Lower lobe of right lung (tissue), 2 donors: ENCODE measurements around the gene ASIC1. TPM values are rescaled to one million over a fixed set of nuclear protein-coding genes. Genes with fewer than 3 reads are reported as not detected.

Experiments
- ATAC-seq, 2 donors: fragments of 200-7000 bp; cut with Tn5 transposase; one replicate each; pipeline ENCODE4 v1.9.1; 2020 to 2022; ENCODE audit warnings: mild to moderate bottlenecking in 2 of 2, moderate library complexity in 2 of 2
- DNase-seq: peaks from one replicate; pipeline ENCODE4 v3.0.0-alpha.2; 2020
- H3K27ac ChIP-seq: fragments of 200-600 bp; one replicate; pipeline ENCODE4 v1.8.0; 2022
- H3K27me3 ChIP-seq: fragments of 200-600 bp; one replicate; pipeline ENCODE4 v1.8.0; 2022; ENCODE audit warnings: low read depth
- H3K36me3 ChIP-seq: fragments of 200-600 bp; one replicate; pipeline ENCODE4 v1.8.0; 2022; ENCODE audit warnings: mild to moderate bottlenecking
- H3K4me1 ChIP-seq: fragments of 200-600 bp; one replicate; pipeline ENCODE4 v1.8.0; 2022
- H3K4me3 ChIP-seq: fragments of 200-600 bp; one replicate; pipeline ENCODE4 v1.8.0; 2022; ENCODE audit warnings: mild to moderate bottlenecking
- H3K9me3 ChIP-seq: fragments of 200-600 bp; one replicate; pipeline ENCODE4 v1.8.0; 2022
- intact Hi-C: fragments of 100-400 bp; cut with DNase I; formaldehyde crosslinking; loops from one replicate; pipeline ENCODE4 v1.11.0; 2022
- total RNA-seq: library from RNA; stranded (reverse); fragmentation: NEBNext Ultra II Directional; extraction: Animal tissue kit (Norgen Biotek cat#: 25700); gene quantifications from one replicate; pipeline ENCODE4 v1.2.1, GENCODE V29; 2021
- TF ChIP-seq, protein P1 (sequence below): fragments of 200-600 bp; IDR thresholded peaks from one replicate; pipeline ENCODE4 v1.8.0; 2022; ENCODE audit warnings: antibody characterized with exemption, mild to moderate bottlenecking
- donor health status: DM: no; HTN: yes; CAD: no; lungs with severe emphysema.

The ASIC1 gene
- total RNA-seq, 1 donor from 2014 or later, result 1.6 TPM

GRCh38 chr12:50062728-50063460 is 5.5 kb downstream of the ASIC1 start:
- no peak for ATAC-seq
- H3K4me3 ChIP-seq, result no peak overlapping the region
- DNase-seq, result peak; percentile 38
- peaks cover 10% of the 10 kb centered on the region for H3K27me3 ChIP-seq
- H3K36me3 ChIP-seq, result no peaks in the 10 kb centered on the region
- H3K4me1 ChIP-seq, result no peaks in the 10 kb centered on the region
- TF ChIP-seq, protein P1, sequence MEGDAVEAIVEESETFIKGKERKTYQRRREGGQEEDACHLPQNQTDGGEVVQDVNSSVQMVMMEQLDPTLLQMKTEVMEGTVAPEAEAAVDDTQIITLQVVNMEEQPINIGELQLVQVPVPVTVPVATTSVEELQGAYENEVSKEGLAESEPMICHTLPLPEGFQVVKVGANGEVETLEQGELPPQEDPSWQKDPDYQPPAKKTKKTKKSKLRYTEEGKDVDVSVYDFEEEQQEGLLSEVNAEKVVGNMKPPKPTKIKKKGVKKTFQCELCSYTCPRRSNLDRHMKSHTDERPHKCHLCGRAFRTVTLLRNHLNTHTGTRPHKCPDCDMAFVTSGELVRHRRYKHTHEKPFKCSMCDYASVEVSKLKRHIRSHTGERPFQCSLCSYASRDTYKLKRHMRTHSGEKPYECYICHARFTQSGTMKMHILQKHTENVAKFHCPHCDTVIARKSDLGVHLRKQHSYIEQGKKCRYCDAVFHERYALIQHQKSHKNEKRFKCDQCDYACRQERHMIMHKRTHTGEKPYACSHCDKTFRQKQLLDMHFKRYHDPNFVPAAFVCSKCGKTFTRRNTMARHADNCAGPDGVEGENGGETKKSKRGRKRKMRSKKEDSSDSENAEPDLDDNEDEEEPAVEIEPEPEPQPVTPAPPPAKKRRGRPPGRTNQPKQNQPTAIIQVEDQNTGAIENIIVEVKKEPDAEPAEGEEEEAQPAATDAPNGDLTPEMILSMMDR, result no peak
- H3K27ac ChIP-seq, result no peak overlapping the region
- intact Hi-C loops, result no loop called here
- H3K9me3 ChIP-seq, result no peaks in the 10 kb centered on the region

DNA sequence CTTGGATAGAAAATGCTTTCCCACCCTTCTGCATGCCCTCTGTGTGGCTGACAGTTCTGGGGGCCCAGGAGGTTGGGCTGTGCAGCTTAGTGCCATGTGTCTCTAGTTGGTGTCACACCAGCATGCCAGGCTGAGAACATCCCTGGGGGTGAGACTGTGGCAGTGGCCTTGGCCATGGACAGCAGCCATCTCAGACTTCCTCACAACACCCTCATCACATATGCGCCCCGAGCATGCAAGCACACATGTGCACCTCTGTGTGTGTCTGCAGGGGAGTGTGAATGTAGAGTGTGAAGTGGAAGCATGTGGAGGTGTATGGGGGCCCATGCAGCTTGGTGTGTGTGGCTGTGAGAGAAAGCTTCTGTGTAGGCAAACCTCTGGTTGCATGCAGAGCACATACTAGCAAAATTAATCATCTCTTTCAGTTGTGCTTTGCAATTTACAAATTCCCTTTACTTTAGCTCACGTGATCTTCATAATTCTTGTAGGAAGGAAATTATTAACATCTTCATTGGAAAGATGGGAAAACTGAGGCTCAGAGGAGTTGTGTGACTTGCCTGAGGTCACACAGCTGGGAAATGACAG is 8.4 kb downstream of the ASIC1 start:
- Histone ChIP-seq H3K4me3 (no peak overlapping the region), H3K27ac (no peak overlapping the region), H3K9me3 (no peaks in the 10 kb centered on the region), H3K27me3 (peaks cover 3% of the 10 kb centered on the region), H3K36me3 (no peaks in the 10 kb centered on the region), H3K4me1 (peaks cover 4% of the 10 kb centered on the region)
- DNase-seq (no peak), ATAC-seq (no peak)
- intact Hi-C loops, result no loop called here
- TF ChIP-seq, protein P1, result no peak

DNA sequence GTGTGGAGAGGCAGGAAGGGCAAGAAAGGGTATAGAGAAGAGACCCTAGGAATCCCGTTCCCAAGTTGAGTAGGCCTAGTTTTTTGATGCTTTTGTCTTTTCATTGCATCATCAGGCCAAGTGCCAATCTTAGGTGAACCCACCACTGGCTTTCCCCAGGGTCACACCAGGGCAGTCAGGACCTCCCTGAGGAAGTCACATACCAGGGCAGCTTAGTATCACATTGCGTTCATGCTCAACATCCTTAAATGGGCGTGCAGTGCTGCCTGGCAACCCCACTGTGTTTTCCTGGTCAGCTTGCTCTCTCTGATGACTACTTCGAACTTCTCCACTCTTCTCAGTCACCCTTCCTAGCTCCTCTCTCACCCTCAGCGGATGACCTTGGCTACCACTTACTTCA is 9.0 kb downstream of the ASIC1 start:
- Histone ChIP-seq H3K27ac (no peak overlapping the region), H3K4me3 (no peak overlapping the region), H3K36me3 (no peaks in the 10 kb centered on the region), H3K9me3 (no peaks in the 10 kb centered on the region), H3K4me1 (peaks cover 5% of the 10 kb centered on the region), H3K27me3 (peaks cover 3% of the 10 kb centered on the region)
- TF ChIP-seq, protein P1, result no peak
- DNase-seq (no peak), ATAC-seq (peak in 1 of 2 donors; percentile 34)
- intact Hi-C loops, result no loop called here

DNA sequence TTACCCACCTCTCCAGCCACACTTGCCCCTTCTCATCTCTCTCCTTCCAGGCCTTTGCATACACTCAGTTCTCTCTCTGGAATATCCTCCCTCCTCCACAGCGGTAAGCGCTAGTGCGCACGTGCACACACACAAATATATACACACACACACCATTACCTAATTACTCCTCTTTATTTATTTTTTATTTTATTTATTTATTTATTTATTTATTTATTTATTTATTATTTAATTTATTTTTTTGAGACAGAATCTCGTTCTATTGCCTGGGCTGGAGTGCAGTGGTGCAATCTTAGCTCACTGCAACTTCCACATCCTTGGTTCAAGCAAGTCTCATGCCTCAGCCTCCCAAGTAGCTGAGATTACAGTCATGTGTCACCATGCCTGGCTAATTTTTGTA is 11.7 kb downstream of the ASIC1 start:
- DNase-seq (no peak), ATAC-seq (no peak)
- H3K9me3 ChIP-seq, result no peaks in the 10 kb centered on the region
- no peaks in the 10 kb centered on the region for H3K27me3 ChIP-seq
- no peaks in the 10 kb centered on the region for H3K36me3 ChIP-seq
- H3K4me1 ChIP-seq, result peaks cover 5% of the 10 kb centered on the region
- TF ChIP-seq, protein P1, result no peak
- no peak overlapping the region for H3K4me3 ChIP-seq
- H3K27ac ChIP-seq, result no peak overlapping the region
- intact Hi-C loops, result no loop called here

DNA sequence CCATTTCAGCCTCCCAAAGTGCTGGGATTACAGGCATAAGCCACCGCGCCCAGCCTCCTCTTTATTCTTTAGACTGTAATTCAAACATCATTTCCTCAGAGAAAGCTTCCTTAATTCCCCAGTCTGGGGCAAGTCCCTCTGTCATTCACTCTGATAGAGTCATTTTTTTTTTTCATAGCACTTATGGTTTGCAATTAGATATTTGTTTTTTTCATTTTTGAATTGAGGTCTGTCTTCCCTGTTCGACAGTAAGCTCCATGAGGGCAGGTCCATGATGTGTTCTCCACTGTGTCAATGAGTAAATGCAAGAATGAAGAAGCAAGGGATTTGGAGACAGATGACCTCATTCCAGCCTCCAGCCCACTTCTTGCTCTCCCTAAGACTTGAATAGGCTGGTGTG is 12.1 kb downstream of the ASIC1 start:
- TF ChIP-seq, protein P1, result no peak
- Histone ChIP-seq H3K27ac (no peak overlapping the region), H3K27me3 (no peaks in the 10 kb centered on the region), H3K36me3 (no peaks in the 10 kb centered on the region), H3K9me3 (no peaks in the 10 kb centered on the region), H3K4me3 (no peak overlapping the region), H3K4me1 (peaks cover 5% of the 10 kb centered on the region)
- intact Hi-C loops, result no loop called here
- DNase-seq (no peak), ATAC-seq (no peak)
